Measurements from ENCODE around the gene JAKMIP2.
"Not testable (repeated sequence)": the region's sequence is repeated elsewhere in the genome, so short reads cannot be mapped to it uniquely, and the experiment has no call there.

The JAKMIP2 gene

DNA sequence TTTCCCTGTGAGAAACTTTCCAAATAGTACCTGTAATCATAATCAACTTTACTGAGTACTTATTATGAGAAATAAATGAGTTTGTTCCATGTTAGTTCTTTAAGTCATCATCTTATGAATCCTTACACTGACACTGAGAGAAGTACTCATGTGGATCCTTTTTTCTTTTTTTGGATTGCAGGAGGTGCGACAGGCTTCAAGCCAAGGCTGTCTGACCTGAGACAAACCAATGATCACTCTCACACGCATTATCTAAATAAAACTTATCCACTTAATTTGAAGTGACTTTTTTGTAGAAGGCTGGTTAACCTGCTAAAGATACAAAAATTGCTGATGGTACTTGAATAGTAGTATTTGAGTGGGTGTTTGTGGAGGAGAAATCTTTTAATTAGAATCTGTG lies 39.5 kb downstream of the JAKMIP2 start:
- DNase-seq, result no peak

DNA sequence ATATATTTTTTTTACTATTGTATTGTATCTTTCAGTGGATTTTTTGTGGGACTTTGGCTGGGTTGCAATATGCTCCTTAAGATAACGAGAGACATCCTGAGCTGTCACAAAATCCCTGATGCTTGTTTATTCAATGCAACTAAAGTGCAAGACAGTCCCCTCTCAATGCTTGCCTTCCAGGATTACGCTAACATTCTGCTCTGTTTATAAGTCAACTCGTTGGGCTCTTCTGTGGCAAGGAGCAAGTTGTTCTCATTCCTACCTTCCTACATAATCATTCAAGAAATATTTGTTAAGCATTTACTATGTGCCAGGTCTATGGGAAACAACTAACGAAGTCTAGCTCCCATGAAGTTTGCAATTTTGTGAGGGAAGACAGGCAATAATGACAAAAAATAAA lies 40.4 kb downstream of the JAKMIP2 start:
- DNase-seq, result no peak

DNA sequence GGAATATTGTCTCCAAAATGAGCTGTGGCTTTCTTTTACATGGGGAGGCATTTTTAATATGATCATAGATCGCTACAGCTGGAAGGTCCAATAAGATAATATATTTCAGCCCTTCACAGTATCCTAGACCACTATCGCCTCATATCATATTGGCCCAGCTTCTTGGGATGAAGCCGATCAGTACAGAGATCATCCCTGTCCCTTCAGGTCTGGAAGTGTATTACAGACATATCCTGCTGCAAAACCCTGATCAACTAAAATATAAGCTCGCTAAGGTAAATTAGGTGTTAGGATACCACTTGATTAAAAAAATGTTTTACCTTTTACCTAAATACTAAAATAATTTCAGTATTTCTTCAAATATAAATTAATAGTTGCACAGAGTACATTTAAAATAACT lies 41.7 kb downstream of the JAKMIP2 start:
- DNase-seq, result no peak

DNA sequence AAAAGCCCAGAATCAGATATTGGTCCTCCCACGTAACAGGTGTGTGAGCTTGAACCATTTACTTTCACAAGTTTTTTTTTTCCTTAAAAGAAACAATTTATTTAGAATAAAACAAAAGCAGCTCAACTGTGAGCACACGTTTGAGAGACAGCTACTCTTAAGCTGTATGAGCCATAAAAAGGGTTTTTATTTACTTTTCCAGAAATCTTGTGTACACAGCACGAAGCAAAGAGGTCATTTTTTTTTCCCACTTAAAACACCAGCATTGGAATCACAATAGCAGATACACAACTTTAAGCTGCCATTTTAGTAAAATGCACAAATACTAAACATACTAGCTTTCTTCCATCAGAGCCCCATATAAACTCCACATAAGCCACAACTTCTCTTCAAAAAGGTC lies 44.6 kb downstream of the JAKMIP2 start:
- DNase-seq, result no peak

DNA sequence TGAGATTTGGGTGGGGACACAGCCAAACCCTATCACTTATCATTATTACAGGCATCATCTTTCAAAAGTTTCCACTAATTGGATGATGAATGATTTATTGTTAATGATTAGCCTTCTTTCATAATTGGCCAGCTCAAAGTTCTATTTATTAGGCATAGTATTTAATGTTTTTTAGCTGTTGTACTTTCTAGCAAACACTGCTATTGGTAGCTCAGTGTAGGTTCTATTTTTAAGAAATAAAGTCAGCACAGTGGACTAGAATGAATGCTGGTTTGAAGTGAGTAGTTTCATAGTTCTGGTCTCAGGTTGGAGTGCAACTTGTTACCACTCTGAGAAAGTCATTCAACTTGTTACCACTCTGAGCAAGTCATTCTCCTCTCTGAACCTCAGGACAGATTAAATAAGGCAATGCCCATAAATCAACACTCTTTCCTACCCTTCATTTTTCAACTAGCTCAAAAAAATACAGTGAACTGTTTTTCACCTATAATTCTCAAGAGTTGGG lies 46.9 kb downstream of the JAKMIP2 start:
- no peak for DNase-seq

DNA sequence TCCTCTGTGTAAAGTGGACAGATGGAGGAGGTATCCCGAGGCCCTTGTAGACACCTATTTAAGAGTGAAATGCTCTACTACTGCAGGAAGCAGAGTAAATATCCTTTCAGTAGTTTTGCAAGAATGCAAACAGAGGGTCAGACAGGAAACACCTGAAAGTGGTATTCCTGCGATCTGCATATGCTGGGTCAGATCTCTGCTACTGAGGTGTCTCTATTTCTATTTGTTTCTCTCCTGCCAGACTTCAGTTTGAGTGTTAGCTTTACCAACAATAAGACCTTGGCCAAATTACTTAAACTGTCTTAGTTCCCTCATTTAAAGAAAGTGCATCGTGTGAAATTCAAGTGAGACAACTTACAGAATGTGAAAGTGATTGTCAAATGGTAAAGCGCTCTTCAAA lies 47.6 kb downstream of the JAKMIP2 start:
- no peak for DNase-seq

DNA sequence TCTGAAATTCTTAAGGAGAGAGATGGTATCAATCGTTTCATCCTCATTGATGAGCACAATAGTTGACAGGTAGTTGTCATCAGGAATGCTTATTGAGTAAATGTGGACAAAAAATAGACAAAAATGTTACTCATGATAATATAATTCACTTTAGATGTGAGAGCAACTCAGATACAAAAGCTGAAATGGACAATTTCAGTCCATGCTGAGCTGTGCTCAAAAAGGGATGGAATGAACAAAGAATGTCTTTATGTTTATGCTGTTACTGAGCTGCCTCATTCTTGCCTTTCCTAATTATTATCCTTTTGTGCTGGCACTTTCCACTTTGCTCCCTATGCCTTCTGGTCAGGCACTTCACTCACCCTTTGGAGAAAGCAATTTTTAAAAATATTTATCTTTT lies 49.5 kb downstream of the JAKMIP2 start:
- no peak for DNase-seq

DNA sequence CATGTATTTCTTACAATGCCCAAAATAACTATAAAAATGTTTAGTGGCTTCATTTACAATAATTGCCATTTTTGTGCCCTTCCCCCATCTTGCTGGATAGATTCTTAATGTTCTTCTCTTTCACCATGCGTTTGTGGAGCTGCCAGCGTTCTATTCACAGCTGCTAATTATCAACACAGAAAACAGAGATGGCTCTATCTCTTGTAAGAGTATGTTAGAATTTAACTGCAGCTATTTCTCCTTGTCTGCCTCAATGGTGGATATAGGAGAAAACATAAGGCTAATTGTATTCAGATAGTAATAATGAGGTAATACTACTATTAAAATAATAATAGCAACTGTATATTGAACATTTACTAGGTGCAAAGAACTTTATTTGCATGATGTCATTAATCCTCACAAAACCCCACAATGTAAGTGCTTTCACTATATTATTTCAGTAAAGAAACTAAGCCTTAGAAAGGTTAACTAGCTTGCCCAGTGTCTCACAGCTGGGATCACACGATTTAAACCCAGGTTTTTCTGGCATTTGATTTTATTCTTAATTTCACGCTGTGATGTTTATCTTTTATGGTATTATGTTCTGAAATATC lies 50.1 kb downstream of the JAKMIP2 start:
- no peak for DNase-seq

DNA sequence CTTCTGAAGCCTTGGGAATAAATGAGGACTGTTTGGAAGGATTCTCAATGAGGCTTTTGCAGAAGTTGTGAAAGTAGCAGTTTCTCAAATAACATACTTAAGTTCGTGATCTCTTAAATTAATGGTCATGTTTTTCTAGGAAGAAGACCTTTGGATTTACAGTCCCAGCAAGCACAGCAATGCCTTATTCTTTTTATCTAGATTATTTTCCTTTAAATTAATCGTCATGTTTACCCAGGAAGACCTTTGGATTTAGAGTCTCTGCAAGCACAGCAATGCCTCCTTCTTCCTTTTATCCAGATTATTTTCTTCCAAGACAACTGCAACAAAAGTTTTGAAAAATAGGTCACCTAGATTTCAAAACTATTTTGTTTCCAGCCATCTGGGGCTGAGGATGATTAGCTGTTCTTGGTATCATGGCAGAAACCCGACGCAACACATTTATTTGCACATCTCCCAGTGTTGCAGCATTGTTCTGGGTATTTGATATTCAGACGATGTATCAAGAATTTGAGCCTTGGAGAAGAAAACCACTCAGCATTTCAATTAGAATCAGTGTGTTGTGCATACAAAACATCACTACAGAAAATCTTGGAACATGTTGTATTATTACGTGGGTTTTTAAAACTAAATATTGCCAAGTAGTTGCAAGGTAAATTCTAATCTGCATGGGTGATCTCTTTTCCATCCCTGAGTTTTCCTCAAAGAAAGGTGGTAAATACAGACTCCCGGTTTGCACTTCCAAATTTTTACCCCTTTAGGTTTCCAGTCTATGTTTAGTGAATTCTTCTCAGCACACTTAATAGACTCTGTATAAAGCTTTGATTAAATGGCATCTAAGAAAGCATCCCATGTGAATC lies 50.9 kb downstream of the JAKMIP2 start:
- DNase-seq, result no peak

DNA sequence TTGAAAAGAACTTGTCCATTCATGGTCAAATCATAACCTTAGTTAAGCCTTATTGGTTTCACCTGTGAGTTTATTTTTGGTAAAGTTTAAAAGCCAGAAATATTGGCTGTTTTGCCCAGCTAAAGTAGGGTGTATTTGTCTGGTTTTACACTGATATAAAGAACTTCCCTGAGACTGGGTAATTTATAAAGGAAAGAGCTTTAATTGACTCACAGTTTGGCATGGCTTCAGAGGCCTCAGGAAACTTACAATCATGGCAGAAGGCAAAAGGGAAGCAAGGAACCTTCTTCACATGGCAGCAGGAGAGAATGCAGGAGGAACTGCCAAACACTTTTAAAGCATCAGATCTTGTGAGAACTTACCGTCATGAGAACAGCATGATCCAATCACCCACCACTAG lies 55.3 kb downstream of the JAKMIP2 start:
- DNase-seq, result no peak

DNA sequence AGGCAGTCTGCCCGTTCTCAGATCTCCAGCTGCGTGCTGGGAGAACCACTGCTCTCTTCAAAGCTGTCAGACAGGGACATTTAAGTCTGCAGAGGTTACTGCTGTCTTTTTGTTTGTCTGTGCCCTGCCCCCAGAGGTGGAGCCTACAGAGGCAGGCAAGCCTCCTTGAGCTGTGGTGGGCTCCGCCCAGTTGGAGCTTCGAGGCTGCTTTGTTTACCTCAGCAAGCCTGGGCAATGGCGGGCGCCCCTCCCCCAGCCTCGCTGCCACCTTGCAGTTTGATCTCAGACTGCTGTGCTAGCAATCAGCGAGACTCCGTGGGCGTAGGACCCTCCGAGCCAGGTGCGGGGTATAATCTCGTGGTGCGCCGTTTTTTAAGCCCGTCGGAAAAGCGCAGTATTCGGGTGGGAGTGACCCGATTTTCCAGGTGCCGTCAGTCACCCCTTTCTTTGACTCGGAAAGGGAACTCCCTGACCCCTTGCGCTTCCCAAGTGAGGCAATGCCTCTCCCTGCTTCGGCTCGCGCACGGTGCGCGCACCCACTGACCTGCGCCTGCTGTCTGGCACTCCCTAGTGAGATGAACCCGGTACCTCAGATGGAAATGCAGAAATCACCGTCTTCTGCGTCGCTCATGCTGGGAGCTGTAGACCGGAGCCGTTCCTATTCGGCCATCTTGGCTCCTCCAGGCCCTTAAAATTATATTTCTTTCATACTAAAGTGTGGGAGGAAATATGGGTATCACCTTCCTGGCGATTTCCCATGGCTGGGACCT lies 61.2 kb downstream of the JAKMIP2 start:
- not testable (repeated sequence) for DNase-seq

DNA sequence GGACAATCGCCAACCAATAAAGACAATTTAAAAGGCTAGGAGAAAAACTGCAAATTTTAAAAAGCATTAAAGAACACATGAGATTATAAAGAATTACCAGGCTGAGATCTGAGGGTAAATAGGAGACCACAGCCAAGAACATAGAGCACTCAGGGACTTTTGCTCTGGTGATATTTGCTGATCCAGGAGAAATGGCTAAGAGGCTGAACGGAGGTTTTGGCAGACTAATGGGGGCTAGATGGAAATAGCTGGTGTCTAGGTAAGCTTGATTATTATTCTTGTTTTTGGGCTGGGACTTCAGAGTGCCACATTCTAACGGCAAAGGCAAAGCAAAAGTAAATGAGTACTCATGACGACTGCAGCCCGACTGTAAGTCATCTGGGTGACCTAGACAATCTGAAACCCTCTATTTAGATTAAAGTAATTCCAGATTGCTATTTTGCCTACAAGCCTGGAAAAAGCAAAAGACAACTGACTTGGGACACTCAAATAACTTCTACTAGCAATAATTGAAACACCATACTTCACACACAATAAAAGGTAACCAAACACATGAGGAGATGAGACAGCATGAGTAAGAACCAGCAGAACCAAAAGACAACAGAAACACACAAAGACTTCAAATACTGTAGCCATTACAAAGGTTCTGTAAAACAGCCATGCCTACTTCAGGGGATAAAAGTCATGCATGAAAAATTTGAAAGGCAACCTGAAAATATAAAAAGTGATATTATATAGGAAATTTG lies 68.8 kb downstream of the JAKMIP2 start:
- no peak for DNase-seq

DNA sequence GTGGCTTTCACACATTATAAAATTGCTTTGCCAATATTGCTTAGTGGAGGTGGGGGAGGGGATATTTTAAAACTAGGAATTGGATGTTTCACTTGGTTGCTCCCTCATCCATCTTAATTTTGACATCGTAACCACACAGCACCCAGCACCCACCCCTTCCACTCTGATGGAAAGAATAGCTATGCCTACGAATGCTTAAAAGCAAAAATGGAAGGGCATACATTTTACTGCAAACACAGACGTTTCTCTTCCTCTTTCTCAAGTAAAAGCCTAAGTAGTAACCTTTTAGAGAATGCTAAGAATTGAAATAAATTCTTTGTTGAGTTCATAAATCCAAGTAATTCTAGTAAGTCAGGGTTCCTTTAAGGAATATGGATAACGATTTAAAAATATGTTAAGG lies 69.9 kb downstream of the JAKMIP2 start:
- no peak for DNase-seq

DNA sequence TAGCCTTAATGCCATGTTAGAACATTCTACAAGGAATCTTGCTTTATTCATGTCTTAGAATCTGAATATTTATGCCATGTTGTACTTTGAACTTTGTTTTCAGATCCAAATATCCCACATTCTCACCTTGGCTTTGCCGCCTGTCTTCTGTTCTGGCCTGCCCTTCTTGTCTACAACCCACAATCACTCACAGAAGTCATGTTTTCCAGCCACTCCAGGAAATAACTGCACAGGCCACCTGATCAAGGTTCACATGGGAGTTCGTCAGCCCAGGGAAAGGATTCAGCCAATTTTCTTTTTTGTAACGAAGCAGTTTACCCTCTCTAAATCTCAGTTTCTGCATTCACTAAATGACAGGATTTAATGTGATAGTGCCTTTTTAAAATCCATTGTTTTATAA lies 70.5 kb downstream of the JAKMIP2 start:
- no peak for DNase-seq

DNA sequence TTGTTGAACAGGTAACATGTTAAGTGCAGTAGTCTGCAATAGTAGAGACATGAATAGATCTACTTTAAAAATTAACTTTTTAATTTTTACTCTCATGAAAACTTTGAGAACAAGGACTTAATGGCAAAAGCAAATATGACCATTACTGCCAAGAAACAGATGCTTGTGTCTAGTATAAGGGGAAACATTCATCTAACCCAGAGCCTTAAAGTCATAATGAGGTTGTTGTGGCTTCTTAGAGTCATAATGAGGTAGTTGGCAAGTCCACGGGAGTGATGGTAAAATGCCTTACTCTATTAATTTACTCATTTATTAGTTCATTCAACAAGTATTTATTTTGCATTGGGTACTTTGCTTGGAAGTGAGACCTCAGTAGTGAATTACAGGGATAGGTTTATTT lies 71.5 kb downstream of the JAKMIP2 start:
- no peak for DNase-seq

DNA sequence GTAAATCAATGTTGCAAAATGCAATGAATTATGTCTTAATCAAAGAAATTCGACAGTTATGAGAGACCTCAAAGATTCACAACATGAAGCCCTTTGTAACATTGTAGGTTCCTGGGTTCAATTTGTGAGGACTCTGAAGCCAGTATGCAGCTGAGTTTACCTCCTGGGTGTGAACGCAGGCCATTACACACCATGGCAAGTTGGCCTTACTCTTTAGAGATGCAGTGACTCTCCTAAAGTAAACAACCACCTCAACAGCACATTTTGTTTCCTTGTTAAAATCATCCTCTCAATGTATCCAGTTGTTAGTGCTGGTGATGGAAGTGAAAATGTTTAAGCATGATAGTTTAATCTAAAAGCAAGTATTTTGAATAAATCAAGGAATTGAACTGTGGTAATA lies 73.8 kb downstream of the JAKMIP2 start:
- DNase-seq, result no peak

DNA sequence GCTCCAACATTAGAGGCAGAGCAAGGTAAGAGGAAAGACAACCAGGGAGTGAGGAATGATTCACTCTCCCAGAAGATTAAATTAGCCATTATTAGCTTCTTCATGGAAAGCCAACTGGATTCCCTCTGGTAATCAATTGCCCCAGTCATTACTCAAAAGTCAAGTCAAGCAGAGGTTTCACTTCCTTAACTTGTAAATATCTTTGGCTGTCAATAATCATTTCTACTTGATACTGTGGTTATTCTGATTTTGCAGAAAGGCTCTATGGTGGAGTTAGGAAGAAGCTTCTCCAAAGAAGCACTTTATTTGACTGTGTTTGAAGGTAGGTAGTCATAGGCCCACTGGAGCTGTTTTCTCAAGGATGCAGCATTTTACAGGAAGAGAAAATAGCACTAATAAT lies 78.0 kb downstream of the JAKMIP2 start:
- DNase-seq, result no peak

DNA sequence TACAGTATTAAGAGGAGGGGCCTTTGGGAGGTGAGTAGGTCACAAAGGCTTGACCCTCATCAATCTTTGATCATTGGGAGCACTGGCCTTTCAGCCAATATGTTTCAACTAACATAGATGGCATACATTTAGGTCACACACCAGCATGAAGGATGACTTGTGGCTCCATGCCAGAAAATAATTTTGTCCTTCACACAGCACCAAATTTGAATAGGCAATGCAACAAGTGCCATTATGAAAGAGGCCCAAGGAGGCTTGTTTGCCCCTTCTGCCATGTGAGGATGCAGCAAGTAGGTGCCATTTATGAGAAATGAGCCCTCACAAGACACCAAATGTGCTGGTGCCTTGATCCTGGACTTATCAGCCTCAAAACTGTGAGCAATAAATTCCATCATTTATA lies 81.1 kb downstream of the JAKMIP2 start:
- DNase-seq, result no peak

DNA sequence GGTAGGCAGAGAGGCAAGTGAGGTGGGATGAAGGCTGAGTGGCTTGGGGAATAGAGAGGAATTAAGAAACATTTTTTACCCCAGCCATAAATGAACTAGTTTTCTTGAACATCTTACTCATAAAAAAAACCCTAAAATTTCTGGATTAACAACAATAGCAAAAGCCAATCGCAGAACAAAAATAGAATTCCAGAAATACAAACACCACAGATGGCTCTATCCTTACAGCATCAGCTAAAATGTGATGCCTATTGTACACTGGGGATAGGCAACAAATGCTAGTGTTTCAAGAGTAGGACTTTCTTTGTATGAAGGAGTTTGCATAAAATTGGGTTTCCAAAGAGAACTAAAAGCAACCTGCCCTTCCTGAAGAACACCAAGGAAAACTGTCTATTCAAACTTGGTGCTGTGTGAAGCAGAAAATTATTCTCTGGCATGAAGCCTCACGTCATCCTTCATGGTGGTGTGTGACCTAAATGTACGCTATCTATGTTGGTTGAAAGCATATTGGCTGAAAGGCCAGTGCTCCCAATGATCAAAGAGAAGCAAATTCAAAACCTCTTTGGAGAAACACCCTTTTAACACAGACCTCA lies 82.9 kb downstream of the JAKMIP2 start:
- no peak for DNase-seq

DNA sequence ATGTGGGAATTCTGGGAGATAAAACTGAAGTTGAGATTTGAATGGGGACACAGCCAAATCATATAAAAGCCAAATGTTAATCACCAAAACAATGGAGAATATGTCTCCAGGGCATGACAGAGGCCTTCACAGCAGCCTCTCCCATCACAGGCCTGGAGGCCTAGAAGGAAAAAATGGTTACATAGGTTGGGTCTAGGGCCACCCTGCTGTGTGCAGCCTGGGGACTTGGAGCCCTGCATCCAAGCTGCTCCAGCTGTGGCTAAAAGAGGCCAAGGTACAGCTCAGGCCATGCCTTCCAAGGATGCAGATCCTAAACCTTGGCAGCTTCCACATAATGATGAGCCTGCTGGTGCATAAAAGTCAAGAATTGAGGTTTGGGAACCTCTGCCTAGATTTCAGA lies 85.1 kb downstream of the JAKMIP2 start:
- DNase-seq, result no peak

DNA sequence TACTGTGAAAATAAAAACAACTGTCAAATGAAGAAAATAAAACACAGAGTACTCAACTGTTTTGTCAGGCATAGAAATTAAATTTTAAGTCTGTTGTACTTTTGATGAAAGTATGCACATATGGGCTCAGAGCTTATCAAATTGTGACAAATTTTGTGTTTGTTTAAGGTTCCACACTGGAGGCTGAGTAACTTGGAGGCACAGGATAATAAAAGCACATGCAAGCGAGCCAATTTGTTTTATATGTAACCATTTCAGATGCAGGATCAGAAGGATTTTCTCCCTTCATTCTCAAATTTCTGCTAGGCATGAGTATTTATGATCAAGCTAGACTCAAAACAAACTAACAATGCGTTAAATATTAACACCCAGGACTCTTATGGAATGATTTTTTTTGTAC lies 87.8 kb downstream of the JAKMIP2 start:
- DNase-seq, result no peak

DNA sequence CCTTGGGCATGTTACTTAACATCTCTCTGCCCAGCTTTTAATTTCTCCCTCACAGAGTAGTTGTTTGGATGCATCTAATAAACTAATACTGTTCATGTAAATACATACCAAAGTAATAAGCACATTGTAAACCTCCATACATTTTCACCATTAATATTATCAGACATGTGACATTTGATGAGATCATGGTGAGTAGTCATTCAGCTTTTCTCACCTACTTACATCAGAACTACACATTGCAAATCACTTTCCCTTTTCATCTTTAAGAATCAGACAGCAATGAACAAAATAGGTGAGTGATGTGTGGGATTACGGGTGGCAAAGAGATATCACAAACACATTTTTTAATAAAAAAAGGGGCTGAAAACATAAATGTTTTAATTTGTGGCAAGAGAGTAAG lies 89.3 kb downstream of the JAKMIP2 start:
- DNase-seq, result no peak

DNA sequence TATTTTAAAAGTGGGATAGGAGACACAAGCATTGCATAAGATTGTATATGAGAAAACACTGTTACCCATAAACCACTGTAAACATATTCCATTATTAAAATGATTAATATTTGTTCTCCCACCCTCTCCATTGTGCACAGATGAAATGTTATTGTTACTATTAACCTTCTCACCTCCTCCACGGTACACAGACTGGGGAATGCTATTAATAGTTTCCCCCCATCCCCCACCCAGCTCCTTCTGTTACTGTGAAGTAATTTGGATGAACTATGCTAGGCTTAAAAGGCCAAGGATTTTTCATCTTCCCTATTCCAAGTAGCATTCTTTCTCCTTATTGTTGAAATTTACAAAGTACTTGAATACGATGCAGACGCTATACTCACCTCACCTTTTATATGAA lies 91.4 kb downstream of the JAKMIP2 start:
- no peak for DNase-seq

Measured in amniotic stem cell (primary cell).